AG04449 (cell line): Measurements from ENCODE around the gene CTSD.
"Not testable (repeated sequence)": the region's sequence is repeated elsewhere in the genome, so short reads cannot be mapped to it uniquely, and the experiment has no call there.

ENCODE experiments used
- CTCF ChIA-PET: fragments of 350-600 bp; formaldehyde crosslinking; extraction: SDS; loops from one replicate; lab custom pipeline; 2021; ENCODE audit warnings: antibody characterized with exemption; lab: Yijun Ruan, JAX
- POLR2A ChIA-PET: fragments of 400-600, 350-600 bp; formaldehyde crosslinking; extraction: SDS; loops from one replicate; lab custom pipeline; 2020; ENCODE audit warnings: antibody characterized with exemption, inconsistent platforms; lab: Yijun Ruan, JAX
- DNase-seq: peaks from one replicate; pipeline ENCODE4 v3.0.0-alpha.2; 2010; ENCODE audit warnings: low read depth, low spot score
- H3K4me3 ChIP-seq: 2 replicates; pipeline ENCODE4 v1.5.1; 2011; ENCODE audit warnings: low read depth, mild to moderate bottlenecking, control low read depth, low read length
- CTCF ChIP-seq: IDR thresholded peaks from one replicate; pipeline ENCODE4 v1.5.1; 2011; ENCODE audit warnings: mild to moderate bottlenecking, moderate library complexity, low read length, control low read depth, inconsistent platforms; ENCODE audit not compliant: insufficient read depth; ENCODE audit errors: missing control alignments

CTSD gene

GRCh38 chr11:1805525-1805924 lies 41.8 kb upstream of the CTSD start:
- CTCF ChIA-PET, result interaction anchor here (0.6 to 5.4 kb wide), 6 partner anchors 16 to 168 kb away, joined by 3 to 37 read pairs (median 4); no protein-coding TSS in a partner anchor
- POLR2A ChIA-PET, result no interaction called here
- no peak for DNase-seq
- H3K4me3 ChIP-seq, result no peak overlapping the region
- TF ChIP-seq CTCF, result no peak

GRCh38 chr11:1803835-1804519 lies 40.2 kb upstream of the CTSD start:
- POLR2A ChIA-PET, H3K4me3 ChIP-seq, DNase-seq: not testable (repeated sequence)
- CTCF ChIA-PET, result interaction anchor here (1.0 kb wide), 1 partner anchor 29 kb away, joined by 3 read pairs; no protein-coding TSS in a partner anchor

- ChIA-PET CTCF (no interaction called here), POLR2A (no interaction called here)
- TF ChIP-seq CTCF, result no peak
- DNase-seq, result no peak
- no peak overlapping the region for H3K4me3 ChIP-seq
Measured at GRCh38 chr11:1803246-1803645, 39.5 kb upstream of the CTSD start.

- ChIA-PET CTCF (interaction anchor here (1.5 to 3.3 kb wide), 2 partner anchors 37 to 104 kb away, joined by 3 to 11 read pairs; no protein-coding TSS in a partner anchor), POLR2A (no interaction called here)
- H3K4me3 ChIP-seq, result no peak overlapping the region
- TF ChIP-seq CTCF, result no peak
- no peak for DNase-seq
Measured at GRCh38 chr11:1797391-1798125, 33.8 kb upstream of the CTSD start.

- no peak for TF ChIP-seq CTCF
- CTCF ChIA-PET, result interaction anchor here (0.8 to 3.3 kb wide), 5 partner anchors 11 to 104 kb away, joined by 3 to 11 read pairs (median 3); no protein-coding TSS in a partner anchor
- DNase-seq, result no peak
- H3K4me3 ChIP-seq, result no peak overlapping the region
- POLR2A ChIA-PET, result no interaction called here
Measured at GRCh38 chr11:1796413-1797011, 32.8 kb upstream of the CTSD start.

- no peak overlapping the region for H3K4me3 ChIP-seq
- no peak for TF ChIP-seq CTCF
- DNase-seq, result no peak
- CTCF ChIA-PET, result interaction anchor here (1.0 kb wide), 1 partner anchor 99 kb away, joined by 4 read pairs; no protein-coding TSS in a partner anchor
- POLR2A ChIA-PET, result interaction anchor here (0.7 kb wide), 1 partner anchor 209 kb away, joined by 8 read pairs; no protein-coding TSS in a partner anchor
Measured at GRCh38 chr11:1793081-1793480, 29.4 kb upstream of the CTSD start.
